Fibroblast of villous mesenchyme (primary cell): ENCODE measurements around the gene RETN. TPM values are rescaled to one million over a fixed set of nuclear protein-coding genes. Genes with fewer than 3 reads are reported as not detected.
A peak's percentile ranks its signal among the peaks of the same experiment; 100 is the strongest.

Source experiments
- DNase-seq: peaks from one replicate; pipeline ENCODE4 v3.0.0-alpha.2; 2010; ENCODE audit warnings: low read depth
- H3K4me3 ChIP-seq: 2 replicates; pipeline ENCODE4 v1.5.1; 2011; ENCODE audit warnings: low read depth, mild to moderate bottlenecking, low read length
- total RNA-seq: library from RNA; depleted of rRNA; stranded (reverse); fragments of >200 nt; gene quantifications from 2 replicates; pipeline ENCODE4 v1.2.3, GENCODE V29; 2012
- TF ChIP-seq, protein P1 (sequence below): IDR thresholded peaks from 2 replicates; pipeline ENCODE4 v1.5.1; 2012; ENCODE audit warnings: low read depth, mild to moderate bottlenecking, low read length; ENCODE audit not compliant: insufficient read depth

The RETN gene
- total RNA-seq, 1 donor: not detected

DNA sequence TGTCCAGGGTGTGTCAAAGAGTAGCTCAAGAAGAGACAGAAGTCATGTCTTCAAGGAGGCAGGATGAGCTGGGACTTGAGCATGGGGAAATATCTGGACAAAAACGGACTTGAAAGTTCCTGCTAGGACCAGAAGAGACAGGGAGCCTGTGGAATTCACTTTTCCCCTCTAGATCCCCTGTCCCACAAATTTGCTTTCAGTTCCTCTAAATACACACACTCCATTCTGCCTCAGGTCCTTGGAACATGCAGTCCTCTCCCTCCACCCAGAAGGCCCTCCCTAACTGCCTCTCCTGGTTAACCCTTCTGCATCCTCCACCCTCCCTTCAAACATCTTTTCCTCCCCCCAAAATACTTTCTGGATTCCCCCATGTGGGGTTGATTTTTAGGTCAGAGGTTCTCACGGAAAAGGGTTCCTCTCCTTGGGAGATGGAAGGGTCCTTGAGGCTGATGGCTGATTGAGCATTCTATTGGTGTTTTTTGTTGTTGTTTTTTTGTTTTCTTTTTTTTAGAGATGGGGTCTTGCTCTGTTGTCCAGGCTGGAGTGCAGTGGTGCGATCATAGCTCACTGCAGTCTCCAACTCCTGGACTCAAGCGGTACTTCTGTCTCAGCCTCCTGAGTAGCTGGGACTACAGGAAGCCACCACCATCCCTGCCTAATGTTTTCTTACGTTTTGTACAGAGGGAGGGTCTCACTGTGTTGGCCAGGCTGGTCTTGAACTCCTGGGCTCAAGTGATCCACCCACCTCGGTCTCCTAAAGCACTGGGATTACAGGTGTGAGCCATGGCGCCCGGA lies 6.9 kb upstream of the RETN start:
- no peak overlapping the region for H3K4me3 ChIP-seq
- TF ChIP-seq, protein P1, sequence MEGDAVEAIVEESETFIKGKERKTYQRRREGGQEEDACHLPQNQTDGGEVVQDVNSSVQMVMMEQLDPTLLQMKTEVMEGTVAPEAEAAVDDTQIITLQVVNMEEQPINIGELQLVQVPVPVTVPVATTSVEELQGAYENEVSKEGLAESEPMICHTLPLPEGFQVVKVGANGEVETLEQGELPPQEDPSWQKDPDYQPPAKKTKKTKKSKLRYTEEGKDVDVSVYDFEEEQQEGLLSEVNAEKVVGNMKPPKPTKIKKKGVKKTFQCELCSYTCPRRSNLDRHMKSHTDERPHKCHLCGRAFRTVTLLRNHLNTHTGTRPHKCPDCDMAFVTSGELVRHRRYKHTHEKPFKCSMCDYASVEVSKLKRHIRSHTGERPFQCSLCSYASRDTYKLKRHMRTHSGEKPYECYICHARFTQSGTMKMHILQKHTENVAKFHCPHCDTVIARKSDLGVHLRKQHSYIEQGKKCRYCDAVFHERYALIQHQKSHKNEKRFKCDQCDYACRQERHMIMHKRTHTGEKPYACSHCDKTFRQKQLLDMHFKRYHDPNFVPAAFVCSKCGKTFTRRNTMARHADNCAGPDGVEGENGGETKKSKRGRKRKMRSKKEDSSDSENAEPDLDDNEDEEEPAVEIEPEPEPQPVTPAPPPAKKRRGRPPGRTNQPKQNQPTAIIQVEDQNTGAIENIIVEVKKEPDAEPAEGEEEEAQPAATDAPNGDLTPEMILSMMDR: no peak
- DNase-seq: no peak

DNA sequence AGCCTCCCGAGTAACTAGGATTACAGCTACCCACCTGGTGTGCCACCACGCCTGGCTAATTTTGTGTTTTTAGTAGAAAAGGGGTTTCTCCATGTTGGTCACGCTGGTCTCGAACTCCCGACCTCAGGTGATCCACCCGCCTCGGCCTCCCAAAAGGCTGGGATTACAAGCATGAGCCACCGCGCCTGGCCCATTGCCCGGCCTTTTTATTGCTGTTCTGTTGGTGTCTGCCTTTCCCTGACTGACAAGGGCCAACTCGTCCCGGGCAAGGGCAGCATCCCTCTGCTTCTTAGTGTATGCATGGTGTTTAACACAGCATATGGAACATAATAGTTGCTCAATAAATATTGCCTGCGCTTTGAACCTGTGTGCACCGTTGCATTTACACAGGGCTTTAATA lies 6.2 kb upstream of the RETN start:
- no peak for DNase-seq
- TF ChIP-seq, protein P1: no peak

GRCh38 chr19:7663706-7664105 lies 5.1 kb upstream of the RETN start:
- DNase-seq: no peak
- TF ChIP-seq, protein P1: no peak
- no peak overlapping the region for H3K4me3 ChIP-seq

More for the DNA sequence above, 6.2 kb upstream of the RETN start:
- no peak overlapping the region for H3K4me3 ChIP-seq

DNA sequence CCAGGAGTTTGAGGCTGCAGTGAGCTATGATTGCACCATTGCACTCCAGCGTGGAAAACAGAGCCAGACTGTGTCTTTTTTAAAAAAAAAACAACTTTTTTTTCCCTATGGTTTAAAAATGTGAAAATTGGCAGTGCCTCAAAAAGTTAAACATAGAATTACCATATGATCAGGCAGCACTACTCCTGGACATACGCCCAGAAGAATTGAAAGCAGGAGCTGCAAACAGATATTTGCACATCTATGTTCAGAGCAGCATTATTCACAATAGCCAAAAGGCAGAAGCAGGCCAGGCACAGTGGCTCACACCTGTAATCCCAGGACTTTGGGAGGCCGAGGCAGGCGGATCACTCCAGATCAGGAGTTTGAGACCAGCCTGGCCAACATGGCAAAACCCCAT lies 3.8 kb upstream of the RETN start:
- H3K4me3 ChIP-seq: no peak overlapping the region
- DNase-seq: peak; percentile 50
- TF ChIP-seq, protein P1: no peak

GRCh38 chr19:7669641-7670040 lies 792 bp downstream of the RETN start:
- TF ChIP-seq, protein P1: no peak
- DNase-seq: no peak
- no peak overlapping the region for H3K4me3 ChIP-seq

GRCh38 chr19:7670150-7670783 lies 1.4 kb downstream of the RETN start:
- no peak for DNase-seq
- H3K4me3 ChIP-seq: no peak overlapping the region

More at GRCh38 chr19:7670150-7670783, 1.4 kb downstream of the RETN start:
- TF ChIP-seq, protein P1: no peak
